NCI-H1694 (cell line): ENCODE measurements around the gene RIC1.
"Not testable (repeated sequence)": the region's sequence is repeated elsewhere in the genome, so short reads cannot be mapped to it uniquely, and the experiment has no call there.

ENCODE experiments used
- DNase-seq: peaks from one replicate; lab custom pipeline; 2025; lab: John Stamatoyannopoulos, UW

RIC1 gene, protein sequence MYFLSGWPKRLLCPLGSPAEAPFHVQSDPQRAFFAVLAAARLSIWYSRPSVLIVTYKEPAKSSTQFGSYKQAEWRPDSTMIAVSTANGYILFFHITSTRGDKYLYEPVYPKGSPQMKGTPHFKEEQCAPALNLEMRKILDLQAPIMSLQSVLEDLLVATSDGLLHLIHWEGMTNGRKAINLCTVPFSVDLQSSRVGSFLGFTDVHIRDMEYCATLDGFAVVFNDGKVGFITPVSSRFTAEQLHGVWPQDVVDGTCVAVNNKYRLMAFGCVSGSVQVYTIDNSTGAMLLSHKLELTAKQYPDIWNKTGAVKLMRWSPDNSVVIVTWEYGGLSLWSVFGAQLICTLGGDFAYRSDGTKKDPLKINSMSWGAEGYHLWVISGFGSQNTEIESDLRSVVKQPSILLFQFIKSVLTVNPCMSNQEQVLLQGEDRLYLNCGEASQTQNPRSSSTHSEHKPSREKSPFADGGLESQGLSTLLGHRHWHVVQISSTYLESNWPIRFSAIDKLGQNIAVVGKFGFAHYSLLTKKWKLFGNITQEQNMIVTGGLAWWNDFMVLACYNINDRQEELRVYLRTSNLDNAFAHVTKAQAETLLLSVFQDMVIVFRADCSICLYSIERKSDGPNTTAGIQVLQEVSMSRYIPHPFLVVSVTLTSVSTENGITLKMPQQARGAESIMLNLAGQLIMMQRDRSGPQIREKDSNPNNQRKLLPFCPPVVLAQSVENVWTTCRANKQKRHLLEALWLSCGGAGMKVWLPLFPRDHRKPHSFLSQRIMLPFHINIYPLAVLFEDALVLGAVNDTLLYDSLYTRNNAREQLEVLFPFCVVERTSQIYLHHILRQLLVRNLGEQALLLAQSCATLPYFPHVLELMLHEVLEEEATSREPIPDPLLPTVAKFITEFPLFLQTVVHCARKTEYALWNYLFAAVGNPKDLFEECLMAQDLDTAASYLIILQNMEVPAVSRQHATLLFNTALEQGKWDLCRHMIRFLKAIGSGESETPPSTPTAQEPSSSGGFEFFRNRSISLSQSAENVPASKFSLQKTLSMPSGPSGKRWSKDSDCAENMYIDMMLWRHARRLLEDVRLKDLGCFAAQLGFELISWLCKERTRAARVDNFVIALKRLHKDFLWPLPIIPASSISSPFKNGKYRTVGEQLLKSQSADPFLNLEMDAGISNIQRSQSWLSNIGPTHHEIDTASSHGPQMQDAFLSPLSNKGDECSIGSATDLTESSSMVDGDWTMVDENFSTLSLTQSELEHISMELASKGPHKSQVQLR (N-terminal part only)

GRCh38 chr9:5628530-5629311 lies at the start of gene RIC1:
RIC1 (plus strand) TSS chr9:5629107; CDS start chr9:5629310, 203 bp downstream.
- DNase-seq = peak; percentile 71

- DNase-seq = no peak
Observed at GRCh38 chr9:5579881-5580280, 49.0 kb upstream of the RIC1 start.

- DNase-seq = no peak
Observed at GRCh38 chr9:5580650-5581049, 48.3 kb upstream of the RIC1 start.

DNA sequence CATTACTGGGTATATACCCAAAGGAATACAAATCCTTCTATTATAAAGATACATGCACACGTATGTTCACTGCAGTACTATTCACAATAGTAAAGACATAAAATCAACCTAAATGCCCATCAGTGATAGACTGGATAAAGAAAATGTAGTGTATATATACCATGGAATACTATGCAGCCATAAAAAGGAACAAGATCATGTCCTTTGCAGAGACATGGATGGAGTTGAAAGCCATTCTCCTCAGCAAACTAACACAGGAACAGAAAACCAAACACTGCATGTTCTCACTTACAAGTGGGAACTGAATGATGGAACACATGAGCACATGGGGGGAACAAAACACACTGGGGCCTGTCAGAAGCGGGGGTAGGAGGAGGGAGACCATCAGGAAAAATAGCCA lies 47.2 kb upstream of the RIC1 start:
- not testable (repeated sequence) for DNase-seq

GRCh38 chr9:5582835-5583195 lies 46.1 kb upstream of the RIC1 start:
- DNase-seq = no peak

GRCh38 chr9:5586391-5586802 lies 42.5 kb upstream of the RIC1 start:
- DNase-seq = no peak

- no peak for DNase-seq
Observed at GRCh38 chr9:5587024-5587423, 41.9 kb upstream of the RIC1 start.

DNA sequence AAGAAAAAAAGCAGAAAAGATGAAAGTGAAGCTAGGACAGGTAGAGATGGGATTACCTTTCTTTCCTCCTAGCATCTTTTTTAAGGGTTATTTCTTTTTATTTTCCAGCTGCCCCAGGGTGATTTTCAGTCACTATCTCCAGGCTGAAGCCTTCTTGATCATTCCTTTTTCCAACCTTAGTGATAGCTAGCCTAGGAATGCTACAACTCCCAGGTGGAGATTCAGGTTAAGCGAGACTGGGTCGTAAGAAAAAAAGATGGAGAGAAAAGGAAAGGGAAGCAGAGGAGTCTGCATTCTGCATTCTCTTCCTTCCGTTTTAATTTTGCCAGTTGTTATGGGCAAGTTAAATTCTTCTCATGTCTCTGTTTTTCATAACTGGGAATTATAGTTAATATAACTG lies 36.7 kb upstream of the RIC1 start:
- DNase-seq = no peak

DNA sequence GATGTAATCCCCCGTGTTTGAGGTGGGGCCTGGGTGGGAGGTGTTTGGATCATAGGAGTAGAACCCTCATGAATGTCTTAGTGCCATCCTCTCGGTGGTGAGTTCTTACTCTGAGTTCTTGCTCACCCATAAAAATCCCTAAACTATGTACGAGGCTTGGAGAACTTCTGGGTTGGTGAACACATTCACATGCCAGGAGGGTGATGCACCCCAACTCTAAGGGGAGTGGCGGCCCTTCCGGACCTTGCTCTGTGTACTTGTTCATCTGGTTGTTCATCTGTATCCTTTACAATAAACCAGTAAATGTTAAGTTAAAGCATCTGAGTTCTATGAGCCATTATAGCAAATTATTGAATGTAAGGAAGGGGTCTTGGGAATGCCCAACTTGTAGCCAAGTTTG lies 36.0 kb upstream of the RIC1 start:
- no peak for DNase-seq

GRCh38 chr9:5593904-5594303 lies 35.0 kb upstream of the RIC1 start:
- DNase-seq = no peak

- DNase-seq = no peak
Observed at GRCh38 chr9:5596173-5596572, 32.7 kb upstream of the RIC1 start.

DNA sequence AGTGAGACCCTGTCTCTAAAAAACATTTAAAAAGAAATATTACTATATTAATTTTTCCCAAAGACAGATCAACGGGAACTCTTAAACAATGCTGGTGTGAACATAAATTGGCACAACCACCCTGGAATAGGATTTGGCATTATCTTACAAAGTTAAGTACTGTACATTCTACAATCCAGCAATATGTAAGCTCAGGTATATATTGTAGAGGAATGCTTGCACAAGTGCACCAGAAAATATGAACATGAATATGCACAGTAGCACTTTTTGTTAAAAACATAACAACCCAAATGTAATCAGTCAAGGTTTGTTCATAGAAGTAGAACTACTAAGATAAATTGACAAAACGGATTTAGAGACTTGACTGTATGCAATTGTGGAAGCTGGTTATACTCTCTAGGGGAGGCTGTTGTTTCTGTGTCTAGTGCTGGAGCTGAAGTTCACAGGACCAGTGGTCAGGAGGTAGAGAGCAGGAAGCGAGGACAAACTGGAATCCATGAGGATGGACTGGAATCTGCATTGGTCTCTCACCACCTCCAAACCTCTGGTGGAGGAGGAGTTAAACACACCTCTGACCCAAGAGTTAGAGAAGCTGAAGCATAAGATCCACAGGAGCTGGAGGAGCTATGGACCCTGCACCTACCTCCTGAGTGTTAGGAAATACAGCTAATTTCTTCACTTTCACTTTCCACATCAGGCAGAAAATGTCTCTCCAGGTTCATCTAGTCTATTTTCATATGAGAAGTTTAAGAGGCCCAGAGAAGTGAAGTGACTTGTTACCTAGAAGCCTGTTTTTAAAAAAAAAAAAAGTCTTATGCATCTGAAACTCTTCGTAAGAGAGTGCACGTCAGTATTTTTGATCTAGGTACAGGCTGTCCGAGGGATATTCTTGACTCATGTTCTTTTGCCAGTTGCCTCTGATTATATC lies 20.3 kb upstream of the RIC1 start:
- no peak for DNase-seq

DNA sequence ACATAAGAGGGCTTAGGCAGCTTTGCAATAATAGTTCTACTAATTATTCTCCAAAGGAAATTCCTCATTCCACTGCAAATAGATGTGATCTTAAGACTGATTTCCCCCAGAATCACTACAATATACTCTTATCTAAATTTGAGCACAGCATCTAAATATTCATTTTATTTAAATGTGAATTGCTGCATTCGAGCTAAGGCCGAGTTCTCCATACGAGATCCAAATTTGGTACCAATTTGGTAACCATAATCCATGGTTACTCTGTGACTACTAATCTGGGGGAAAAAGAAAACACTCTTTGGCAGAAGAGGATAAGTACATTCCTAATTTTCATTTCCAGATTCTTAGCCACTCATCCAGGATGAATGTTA lies 19.7 kb upstream of the RIC1 start:
- DNase-seq = no peak

GRCh38 chr9:5610491-5610890 lies 18.4 kb upstream of the RIC1 start:
- no peak for DNase-seq

GRCh38 chr9:5611321-5612184 lies 17.4 kb upstream of the RIC1 start:
- no peak for DNase-seq

DNA sequence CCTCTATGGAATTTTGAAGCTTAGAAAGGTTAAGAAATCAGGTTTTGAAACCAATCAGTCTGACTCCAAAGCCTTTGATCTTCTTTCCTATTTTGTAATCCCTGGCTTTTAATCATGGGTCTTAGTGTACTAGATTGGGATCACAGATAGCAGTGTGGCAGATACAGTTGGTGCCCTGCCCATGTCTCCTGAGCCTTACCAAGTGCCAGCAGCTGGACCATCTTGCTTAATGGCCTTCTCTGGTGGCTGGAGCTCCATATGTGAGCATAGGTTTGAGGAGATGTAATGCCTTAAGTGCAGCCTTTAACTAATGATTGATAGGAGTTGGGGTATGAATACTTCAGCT lies 16.7 kb upstream of the RIC1 start:
- no peak for DNase-seq

DNA sequence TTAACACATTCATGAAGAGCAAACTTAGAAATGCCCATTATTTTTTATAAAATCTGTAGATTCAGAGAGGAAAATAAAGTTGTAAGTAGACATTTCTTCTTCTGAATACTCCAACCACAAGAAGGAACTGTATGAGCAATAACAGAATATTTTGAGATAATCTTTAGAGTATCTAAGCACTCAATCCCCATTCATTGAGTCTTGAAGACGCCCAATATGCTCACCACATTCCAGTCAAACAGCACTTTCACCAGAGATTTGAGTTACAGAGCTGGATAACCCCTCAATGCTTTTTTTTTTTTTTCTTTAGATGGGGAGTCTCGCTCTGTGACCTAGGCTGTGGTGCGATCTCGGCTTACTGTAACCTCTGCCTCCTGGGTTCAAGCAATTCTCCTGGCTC lies 14.7 kb upstream of the RIC1 start:
- DNase-seq = no peak

DNA sequence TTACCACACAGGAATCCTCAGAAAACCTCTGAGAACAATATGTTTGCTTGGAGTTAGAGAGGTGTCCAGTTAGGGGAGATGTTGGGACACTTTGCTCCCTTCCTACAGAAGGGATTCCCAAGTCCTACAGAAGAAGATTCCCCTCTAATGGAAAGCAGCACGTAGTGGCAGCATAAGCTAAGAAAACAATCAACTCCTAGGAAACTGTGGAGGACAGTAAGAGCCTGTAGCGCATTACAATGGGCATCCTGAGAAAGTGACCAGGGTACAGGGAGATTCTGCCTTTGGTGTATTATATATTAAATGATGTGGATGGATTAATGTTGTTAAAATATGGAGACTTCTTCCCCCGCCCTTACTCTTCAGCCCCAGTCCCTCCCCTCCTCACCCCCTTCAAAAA lies 13.9 kb upstream of the RIC1 start:
- DNase-seq = no peak

DNA sequence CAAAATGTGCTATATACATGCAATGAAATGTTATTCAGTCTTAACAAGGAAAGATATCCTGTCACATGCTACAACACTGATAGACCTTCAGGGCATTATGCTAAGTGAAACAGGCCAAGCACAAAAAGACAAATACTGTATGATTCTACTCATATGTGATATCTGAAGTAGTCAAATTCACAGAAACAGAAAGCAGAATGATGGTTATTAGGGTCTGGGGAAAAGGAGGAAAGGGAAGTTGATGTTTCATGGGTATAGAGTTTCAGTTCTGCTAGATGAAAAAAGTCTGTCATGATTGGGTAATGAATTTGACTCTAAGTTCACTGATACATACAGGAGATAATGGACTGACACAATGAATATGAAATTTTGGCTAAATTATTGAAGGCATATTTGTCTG lies 11.2 kb upstream of the RIC1 start:
- DNase-seq = no peak

GRCh38 chr9:5620494-5620893 lies 8.4 kb upstream of the RIC1 start:
- no peak for DNase-seq
